ENCODE measurements around the gene CEND1. TPM values are rescaled to one million over a fixed set of nuclear protein-coding genes. Genes with fewer than 3 reads are reported as not detected.
A peak's percentile ranks its signal among the peaks of the same experiment; 100 is the strongest.

The CEND1 gene
- total RNA-seq, 1 experiment from 2014 or later = 2.7 TPM

DNA sequence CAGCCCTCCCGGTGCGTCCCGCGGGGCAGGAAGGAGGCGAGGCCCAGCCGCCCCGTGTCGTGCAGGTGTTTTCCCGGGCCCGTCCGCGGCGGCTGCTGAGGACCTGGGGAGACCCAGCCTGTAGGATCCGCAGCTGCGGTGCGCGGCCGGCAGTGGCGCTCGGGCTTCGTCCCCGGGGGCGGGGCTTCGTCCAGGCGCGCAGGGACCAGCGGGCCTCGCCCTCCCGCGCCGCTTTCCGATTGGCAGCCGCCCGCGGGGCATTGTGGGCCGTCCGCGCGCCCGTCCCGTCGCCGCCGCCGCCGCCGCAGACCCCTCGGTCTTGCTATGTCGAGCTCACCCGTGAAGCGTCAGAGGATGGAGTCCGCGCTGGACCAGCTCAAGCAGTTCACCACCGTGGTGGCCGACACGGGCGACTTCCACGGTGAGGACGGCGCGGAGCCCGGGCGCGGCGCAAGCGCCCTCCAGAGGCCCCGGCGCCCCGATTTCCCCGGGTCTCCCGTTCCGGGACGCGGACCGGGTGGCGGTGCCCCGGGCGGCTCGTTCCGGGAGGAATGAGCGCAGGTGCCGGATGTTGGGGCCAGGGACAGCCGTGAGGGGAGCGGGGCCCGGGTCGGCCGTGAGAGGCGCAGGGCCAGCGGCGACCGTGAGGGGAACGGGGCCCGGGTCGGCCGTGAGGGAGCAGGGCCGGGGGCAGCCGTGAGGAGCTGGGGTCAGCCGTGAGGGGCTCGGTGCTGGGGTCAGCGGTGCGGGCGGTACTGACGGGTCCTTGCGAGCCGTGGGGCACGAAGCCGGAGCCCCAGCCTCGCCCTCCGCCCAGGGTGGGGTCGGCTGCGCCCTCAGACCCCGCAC, 42.5 kb downstream of the CEND1 start, which contains the start of gene TALDO1 (continued):
- TF ChIP-seq, protein P1, sequence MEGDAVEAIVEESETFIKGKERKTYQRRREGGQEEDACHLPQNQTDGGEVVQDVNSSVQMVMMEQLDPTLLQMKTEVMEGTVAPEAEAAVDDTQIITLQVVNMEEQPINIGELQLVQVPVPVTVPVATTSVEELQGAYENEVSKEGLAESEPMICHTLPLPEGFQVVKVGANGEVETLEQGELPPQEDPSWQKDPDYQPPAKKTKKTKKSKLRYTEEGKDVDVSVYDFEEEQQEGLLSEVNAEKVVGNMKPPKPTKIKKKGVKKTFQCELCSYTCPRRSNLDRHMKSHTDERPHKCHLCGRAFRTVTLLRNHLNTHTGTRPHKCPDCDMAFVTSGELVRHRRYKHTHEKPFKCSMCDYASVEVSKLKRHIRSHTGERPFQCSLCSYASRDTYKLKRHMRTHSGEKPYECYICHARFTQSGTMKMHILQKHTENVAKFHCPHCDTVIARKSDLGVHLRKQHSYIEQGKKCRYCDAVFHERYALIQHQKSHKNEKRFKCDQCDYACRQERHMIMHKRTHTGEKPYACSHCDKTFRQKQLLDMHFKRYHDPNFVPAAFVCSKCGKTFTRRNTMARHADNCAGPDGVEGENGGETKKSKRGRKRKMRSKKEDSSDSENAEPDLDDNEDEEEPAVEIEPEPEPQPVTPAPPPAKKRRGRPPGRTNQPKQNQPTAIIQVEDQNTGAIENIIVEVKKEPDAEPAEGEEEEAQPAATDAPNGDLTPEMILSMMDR (IDR thresholded peaks at IDR 0.05) = no peak
- TF ChIP-seq SMAD4 (CRISPR knock-in tag; IDR thresholded peaks at IDR 0.05) (peak; percentile 81), FOXP1 (CRISPR knock-in tag; IDR thresholded peaks at IDR 0.05; ENCODE audit: borderline replicate concordance) (peak; percentile 75), NR3C1 (CRISPR knock-in tag; conservative IDR thresholded peaks at IDR 0.05; ENCODE audit: low read depth) (peak; percentile 20; the same call in 1 of the 2 replicates), SMAD3 (CRISPR knock-in tag; IDR thresholded peaks at IDR 0.05; ENCODE audit: borderline replicate concordance) (peak; percentile 17; the same call in 1 of the 2 replicates)
- TF ChIP-seq, protein P2, sequence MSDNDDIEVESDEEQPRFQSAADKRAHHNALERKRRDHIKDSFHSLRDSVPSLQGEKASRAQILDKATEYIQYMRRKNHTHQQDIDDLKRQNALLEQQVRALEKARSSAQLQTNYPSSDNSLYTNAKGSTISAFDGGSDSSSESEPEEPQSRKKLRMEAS (CRISPR knock-in tag; IDR thresholded peaks at IDR 0.05) = peak; percentile 71

DNA sequence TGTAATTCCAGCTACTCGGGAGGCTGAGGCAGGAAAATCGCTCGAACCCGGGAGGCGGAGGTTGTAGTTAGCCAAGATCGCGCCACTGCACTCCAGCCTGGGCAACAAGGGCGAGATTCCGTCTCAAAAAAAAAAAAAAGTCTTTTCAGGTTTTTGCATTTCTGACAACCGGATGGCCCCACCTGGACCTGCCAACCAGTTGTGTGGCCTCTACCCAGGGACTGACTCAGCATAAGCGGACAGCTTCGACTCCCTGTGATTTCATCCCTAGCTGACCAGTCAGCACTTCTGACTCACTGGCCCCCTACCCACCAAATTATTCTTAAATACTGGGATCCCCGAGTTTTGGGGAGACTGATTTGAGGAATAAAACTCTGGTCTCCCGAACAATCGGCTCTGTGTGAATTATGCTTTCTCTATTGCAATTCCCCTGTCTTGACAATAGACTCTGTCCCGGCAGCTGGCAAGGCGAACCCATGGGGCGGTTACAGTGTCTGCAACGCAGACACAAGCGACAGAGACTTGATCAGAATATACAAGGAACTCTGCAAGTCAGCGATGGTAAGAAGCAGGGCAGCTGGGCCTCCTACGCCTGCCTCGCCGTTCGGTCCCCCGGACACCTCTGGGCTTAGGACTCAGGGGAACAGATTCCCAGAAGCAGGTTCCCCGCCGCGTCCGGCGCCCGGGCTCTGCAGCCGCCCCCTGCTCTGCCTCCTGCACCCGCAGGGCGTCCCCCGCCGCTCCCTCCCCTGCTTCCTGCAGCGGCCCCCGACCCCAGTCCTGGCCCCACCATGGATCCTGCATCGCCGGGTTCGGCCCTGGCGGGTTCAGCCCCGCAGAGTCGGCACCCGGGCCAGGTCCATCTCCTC, 43.4 kb downstream of the CEND1 start:
- Mint-ChIP-seq H3K4me3 (peak overlapping the region; percentile 80), H3K27me3 (ENCODE audit: low read depth) (no peaks in the 10 kb centered on the region), H3K27ac (peak overlapping the region; percentile 96), H3K4me1 (peaks cover 38% of the 10 kb centered on the region), H3K9me3 (no peaks in the 10 kb centered on the region), H3K36me3 (peaks cover 7% of the 10 kb centered on the region)
- ChIA-PET POLR2A (interaction anchor here (0.6 to 1.8 kb wide), 6 partner anchors 7 to 98 kb away, joined by 3 to 6 read pairs (median 4); no protein-coding TSS in a partner anchor), CTCF (interaction anchor here (0.7 to 2.3 kb wide), 7 partner anchors 8 to 80 kb away, joined by 3 to 30 read pairs (median 6); no protein-coding TSS in a partner anchor)
- ATAC-seq (peak; percentile 21), DNase-seq (ENCODE audit: low spot score) (peak; percentile 57)
- TF ChIP-seq, protein P3, sequence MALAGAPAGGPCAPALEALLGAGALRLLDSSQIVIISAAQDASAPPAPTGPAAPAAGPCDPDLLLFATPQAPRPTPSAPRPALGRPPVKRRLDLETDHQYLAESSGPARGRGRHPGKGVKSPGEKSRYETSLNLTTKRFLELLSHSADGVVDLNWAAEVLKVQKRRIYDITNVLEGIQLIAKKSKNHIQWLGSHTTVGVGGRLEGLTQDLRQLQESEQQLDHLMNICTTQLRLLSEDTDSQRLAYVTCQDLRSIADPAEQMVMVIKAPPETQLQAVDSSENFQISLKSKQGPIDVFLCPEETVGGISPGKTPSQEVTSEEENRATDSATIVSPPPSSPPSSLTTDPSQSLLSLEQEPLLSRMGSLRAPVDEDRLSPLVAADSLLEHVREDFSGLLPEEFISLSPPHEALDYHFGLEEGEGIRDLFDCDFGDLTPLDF (CRISPR knock-in tag; IDR thresholded peaks at IDR 0.05) = no peak
- TF ChIP-seq, protein P4, sequence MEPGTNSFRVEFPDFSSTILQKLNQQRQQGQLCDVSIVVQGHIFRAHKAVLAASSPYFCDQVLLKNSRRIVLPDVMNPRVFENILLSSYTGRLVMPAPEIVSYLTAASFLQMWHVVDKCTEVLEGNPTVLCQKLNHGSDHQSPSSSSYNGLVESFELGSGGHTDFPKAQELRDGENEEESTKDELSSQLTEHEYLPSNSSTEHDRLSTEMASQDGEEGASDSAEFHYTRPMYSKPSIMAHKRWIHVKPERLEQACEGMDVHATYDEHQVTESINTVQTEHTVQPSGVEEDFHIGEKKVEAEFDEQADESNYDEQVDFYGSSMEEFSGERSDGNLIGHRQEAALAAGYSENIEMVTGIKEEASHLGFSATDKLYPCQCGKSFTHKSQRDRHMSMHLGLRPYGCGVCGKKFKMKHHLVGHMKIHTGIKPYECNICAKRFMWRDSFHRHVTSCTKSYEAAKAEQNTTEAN (CRISPR knock-in tag; IDR thresholded peaks at IDR 0.05) = peak; percentile 66; the same call in 1 of the 2 replicates
- TF ChIP-seq, protein P5, sequence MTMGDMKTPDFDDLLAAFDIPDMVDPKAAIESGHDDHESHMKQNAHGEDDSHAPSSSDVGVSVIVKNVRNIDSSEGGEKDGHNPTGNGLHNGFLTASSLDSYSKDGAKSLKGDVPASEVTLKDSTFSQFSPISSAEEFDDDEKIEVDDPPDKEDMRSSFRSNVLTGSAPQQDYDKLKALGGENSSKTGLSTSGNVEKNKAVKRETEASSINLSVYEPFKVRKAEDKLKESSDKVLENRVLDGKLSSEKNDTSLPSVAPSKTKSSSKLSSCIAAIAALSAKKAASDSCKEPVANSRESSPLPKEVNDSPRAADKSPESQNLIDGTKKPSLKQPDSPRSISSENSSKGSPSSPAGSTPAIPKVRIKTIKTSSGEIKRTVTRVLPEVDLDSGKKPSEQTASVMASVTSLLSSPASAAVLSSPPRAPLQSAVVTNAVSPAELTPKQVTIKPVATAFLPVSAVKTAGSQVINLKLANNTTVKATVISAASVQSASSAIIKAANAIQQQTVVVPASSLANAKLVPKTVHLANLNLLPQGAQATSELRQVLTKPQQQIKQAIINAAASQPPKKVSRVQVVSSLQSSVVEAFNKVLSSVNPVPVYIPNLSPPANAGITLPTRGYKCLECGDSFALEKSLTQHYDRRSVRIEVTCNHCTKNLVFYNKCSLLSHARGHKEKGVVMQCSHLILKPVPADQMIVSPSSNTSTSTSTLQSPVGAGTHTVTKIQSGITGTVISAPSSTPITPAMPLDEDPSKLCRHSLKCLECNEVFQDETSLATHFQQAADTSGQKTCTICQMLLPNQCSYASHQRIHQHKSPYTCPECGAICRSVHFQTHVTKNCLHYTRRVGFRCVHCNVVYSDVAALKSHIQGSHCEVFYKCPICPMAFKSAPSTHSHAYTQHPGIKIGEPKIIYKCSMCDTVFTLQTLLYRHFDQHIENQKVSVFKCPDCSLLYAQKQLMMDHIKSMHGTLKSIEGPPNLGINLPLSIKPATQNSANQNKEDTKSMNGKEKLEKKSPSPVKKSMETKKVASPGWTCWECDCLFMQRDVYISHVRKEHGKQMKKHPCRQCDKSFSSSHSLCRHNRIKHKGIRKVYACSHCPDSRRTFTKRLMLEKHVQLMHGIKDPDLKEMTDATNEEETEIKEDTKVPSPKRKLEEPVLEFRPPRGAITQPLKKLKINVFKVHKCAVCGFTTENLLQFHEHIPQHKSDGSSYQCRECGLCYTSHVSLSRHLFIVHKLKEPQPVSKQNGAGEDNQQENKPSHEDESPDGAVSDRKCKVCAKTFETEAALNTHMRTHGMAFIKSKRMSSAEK (CRISPR knock-in tag; IDR thresholded peaks at IDR 0.05; ENCODE audit: borderline replicate concordance) = 0 out of 2 replicates have a peak, but pooled peaks have one; percentile 15

Data from WTC11 (cell line).